ENCODE data around the gene FXYD3.

DNA sequence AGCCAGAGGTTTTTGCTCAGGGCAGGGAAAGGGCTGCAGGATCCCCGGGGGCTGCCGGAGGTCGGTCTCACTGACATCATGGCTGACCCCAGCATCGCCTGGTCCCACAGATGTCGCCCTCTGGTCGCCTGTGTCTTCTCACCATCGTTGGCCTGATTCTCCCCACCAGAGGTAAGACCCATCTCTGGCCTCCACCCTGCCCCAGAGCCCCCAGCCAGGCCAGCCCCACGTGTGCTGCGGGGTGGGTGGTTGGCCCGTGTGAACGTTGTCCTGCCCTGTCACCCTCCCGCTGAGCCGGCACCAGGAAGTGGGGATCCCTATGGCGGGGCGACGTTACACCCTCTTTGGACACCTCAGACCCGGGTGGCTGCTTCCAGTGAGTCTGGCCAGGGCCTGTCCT, 39.8 kb downstream of the FXYD3 start:
- TF ChIP-seq CTCF (IDR thresholded peaks at IDR 0.05): no peak
- TF ChIP-seq POLR2A (IDR thresholded peaks at IDR 0.05): no peak

Measured in right lobe of liver (tissue), 4 donors.